ENCODE measurements around the gene THSD4. TPM values are rescaled to one million over a fixed set of nuclear protein-coding genes. Genes with fewer than 3 reads are reported as not detected.

Gene THSD4
- total and polyA plus RNA-seq, 2 donors (not counting 1 experiment from before 2014, with no cell fraction given), result 43.1 to 95.5 TPM

- TF ChIP-seq CTCF (conservative IDR thresholded peaks at IDR 0.05 in 1 of 2, IDR thresholded peaks at IDR 0.05 in 1 of 2; ENCODE audit: low read depth in 1 of 2, low read length in 2 of 2), result no peak
- no peak for TF ChIP-seq EZH2 (IDR thresholded peaks at IDR 0.05; ENCODE audit: low read length, missing control alignments)
- Histone ChIP-seq H3K36me3 (ENCODE audit: control insufficient read depth, insufficient read depth, low read length) (no peaks in the 10 kb centered on the region), H3K4me1 (ENCODE audit: control insufficient read depth, extremely low read depth, insufficient read depth, low read length) (peaks cover 4% of the 10 kb centered on the region), H3K9ac (ENCODE audit: insufficient read depth, low read length) (no peak overlapping the region), H2AFZ (ENCODE audit: low read length) (no peak overlapping the region), H3K4me2 (ENCODE audit: extremely low read depth, insufficient read depth, low read length) (no peak overlapping the region), H3K4me3 (replicated peaks in 1 of 4; ENCODE audit: control extremely low read depth in 1 of 4, insufficient read depth in 1 of 4, low read depth in 3 of 4, low read length in 4 of 4) (no peak overlapping the region), H4K20me1 (ENCODE audit: control insufficient read depth, extremely low read depth, insufficient read depth, low read length) (no peaks in the 10 kb centered on the region), H3K79me2 (ENCODE audit: control insufficient read depth, insufficient read depth, low read length) (no peaks in the 10 kb centered on the region), H3K27ac (ENCODE audit: insufficient read depth, low read length) (no peak overlapping the region), H3K9me3 (ENCODE audit: control insufficient read depth, insufficient read depth, low read depth, low read length) (no peaks in the 10 kb centered on the region), H3K27me3 (ENCODE audit: control insufficient read depth, insufficient read depth, low read length) (no peaks in the 10 kb centered on the region)
- no peak for DNase-seq (ENCODE audit: low read depth in 2 of 2)
Observed at GRCh38 chr15:71425388-71425787, 310.1 kb downstream of the THSD4 start.

- Histone ChIP-seq H3K36me3 (ENCODE audit: control insufficient read depth, insufficient read depth, low read length) (no peaks in the 10 kb centered on the region), H4K20me1 (ENCODE audit: control insufficient read depth, extremely low read depth, insufficient read depth, low read length) (no peaks in the 10 kb centered on the region), H2AFZ (ENCODE audit: low read length) (no peak overlapping the region), H3K4me1 (ENCODE audit: control insufficient read depth, extremely low read depth, insufficient read depth, low read length) (peaks cover 4% of the 10 kb centered on the region), H3K27ac (ENCODE audit: insufficient read depth, low read length) (no peak overlapping the region), H3K4me2 (ENCODE audit: extremely low read depth, insufficient read depth, low read length) (no peak overlapping the region), H3K4me3 (replicated peaks in 1 of 4; ENCODE audit: control extremely low read depth in 1 of 4, insufficient read depth in 1 of 4, low read depth in 3 of 4, low read length in 4 of 4) (no peak overlapping the region), H3K9ac (ENCODE audit: insufficient read depth, low read length) (no peak overlapping the region), H3K9me3 (ENCODE audit: control insufficient read depth, insufficient read depth, low read depth, low read length) (no peaks in the 10 kb centered on the region), H3K27me3 (ENCODE audit: control insufficient read depth, insufficient read depth, low read length) (no peaks in the 10 kb centered on the region), H3K79me2 (ENCODE audit: control insufficient read depth, insufficient read depth, low read length) (no peaks in the 10 kb centered on the region)
- no peak for TF ChIP-seq CTCF (conservative IDR thresholded peaks at IDR 0.05 in 1 of 2, IDR thresholded peaks at IDR 0.05 in 1 of 2; ENCODE audit: low read depth in 1 of 2, low read length in 2 of 2)
- no peak for TF ChIP-seq EZH2 (IDR thresholded peaks at IDR 0.05; ENCODE audit: low read length, missing control alignments)
- no peak for DNase-seq (ENCODE audit: low read depth in 2 of 2)
Observed at GRCh38 chr15:71426792-71427191, 311.5 kb downstream of the THSD4 start.

- Histone ChIP-seq H3K36me3 (ENCODE audit: control insufficient read depth, insufficient read depth, low read length) (no peaks in the 10 kb centered on the region), H3K9me3 (ENCODE audit: control insufficient read depth, insufficient read depth, low read depth, low read length) (no peaks in the 10 kb centered on the region), H3K27ac (ENCODE audit: insufficient read depth, low read length) (no peak overlapping the region), H4K20me1 (ENCODE audit: control insufficient read depth, extremely low read depth, insufficient read depth, low read length) (no peaks in the 10 kb centered on the region), H2AFZ (ENCODE audit: low read length) (no peak overlapping the region), H3K4me3 (replicated peaks in 1 of 4; ENCODE audit: control extremely low read depth in 1 of 4, insufficient read depth in 1 of 4, low read depth in 3 of 4, low read length in 4 of 4) (no peak overlapping the region), H3K9ac (ENCODE audit: insufficient read depth, low read length) (no peak overlapping the region), H3K79me2 (ENCODE audit: control insufficient read depth, insufficient read depth, low read length) (no peaks in the 10 kb centered on the region), H3K4me2 (ENCODE audit: extremely low read depth, insufficient read depth, low read length) (no peak overlapping the region), H3K27me3 (ENCODE audit: control insufficient read depth, insufficient read depth, low read length) (no peaks in the 10 kb centered on the region), H3K4me1 (ENCODE audit: control insufficient read depth, extremely low read depth, insufficient read depth, low read length) (no peaks in the 10 kb centered on the region)
- no peak for DNase-seq (ENCODE audit: low read depth in 2 of 2)
- TF ChIP-seq EZH2 (IDR thresholded peaks at IDR 0.05; ENCODE audit: low read length, missing control alignments), result no peak
- no peak for TF ChIP-seq CTCF (conservative IDR thresholded peaks at IDR 0.05 in 1 of 2, IDR thresholded peaks at IDR 0.05 in 1 of 2; ENCODE audit: low read depth in 1 of 2, low read length in 2 of 2)
Observed at GRCh38 chr15:71430782-71431181, 315.5 kb downstream of the THSD4 start.

All from fibroblast of lung (primary cell).